NCI-H510A treated with DMSO at 0.1 percent for 48 hours (cell line): Measurements from ENCODE around the gene LARGE2.

Source experiments
- DNase-seq: peaks from one replicate; lab custom pipeline; 2025; lab: John Stamatoyannopoulos, UW

Gene LARGE2

DNA sequence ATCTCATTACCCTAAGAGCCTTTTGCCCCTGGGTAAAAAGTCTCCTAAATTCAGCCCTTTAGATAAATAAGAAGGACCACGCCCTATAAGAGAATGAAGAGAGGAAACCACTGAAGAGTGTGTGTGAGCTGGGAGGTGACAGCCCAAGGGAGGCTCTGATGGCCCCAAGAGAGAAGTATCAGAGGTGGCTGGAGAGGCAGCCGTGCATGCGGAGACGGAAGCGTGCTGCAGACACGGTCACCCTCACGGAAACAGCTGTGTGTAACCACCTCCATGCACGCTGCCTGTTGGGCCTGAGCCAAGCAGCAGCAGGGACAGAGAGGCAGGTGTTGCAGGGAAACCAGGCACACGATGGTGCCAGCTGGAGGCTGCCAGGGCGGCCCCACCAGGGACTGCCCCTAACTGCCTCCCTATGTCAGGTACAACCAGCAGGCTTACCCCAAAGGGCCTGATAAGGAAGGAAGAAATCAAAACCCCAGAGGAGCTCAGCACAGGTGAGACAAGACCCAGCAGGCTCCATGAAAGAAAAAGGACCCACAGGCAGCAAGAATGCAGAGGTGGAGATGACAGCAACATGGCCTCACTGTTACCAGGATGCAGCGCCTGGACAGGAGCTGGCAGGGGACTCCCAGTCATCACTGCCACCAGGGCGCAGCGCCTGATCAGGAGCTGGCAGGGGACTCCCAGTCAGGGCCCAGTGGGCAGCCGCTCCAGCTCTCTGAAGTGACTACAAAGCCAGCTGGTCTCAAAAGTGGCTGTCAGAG lies 7.8 kb downstream of the LARGE2 start:
- DNase-seq: peak; percentile 27

DNA sequence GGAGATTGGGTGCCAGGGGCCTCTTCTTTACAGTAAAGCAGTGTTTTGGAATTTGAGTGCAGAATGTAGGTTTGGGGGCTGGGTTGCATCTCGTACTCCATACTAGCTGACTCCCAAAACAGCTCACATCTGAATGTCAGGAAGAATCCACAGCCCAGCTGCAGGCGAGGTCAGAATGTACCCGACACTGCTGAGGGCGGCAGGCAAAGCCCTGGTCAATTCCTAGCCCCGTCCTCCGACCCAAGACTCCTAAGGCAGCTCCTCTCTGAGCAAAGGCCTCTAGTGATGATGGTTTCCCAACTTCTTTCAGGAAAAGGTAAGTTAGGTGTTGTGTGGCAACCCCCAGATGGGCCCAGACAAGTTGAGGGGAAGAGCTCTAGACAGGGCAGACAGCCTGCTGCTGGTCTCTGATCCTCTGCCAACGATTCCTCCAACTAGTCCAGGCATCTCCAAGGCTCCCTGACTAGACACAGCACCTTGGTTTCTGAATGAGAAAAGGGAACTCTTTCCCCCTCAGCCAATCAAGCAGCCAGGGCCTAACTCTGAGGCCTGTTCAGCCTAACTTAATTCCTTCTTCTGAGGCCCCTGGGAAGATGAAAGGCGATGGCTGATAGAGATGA lies 8.6 kb downstream of the LARGE2 start:
- no peak for DNase-seq

DNA sequence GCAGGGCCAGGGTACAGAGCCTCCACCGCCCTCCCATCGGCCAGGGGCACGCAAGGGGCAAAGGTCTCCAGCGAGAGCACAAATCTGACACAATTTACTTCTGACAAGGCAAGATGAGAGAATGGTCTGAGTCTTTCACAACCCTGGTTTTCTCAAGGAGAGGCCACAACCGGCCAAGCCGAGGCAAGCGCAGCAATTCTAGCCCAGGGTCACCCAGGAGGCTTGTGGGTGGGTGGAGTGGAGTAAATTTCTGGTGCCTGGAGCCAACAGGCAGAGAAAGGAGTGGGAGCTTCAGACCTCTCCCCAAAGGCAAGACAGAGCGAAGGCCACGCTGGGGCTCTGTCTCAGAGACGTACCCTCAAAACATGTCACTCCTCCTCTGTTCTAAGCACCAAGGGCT lies 9.3 kb downstream of the LARGE2 start:
- no peak for DNase-seq

DNA sequence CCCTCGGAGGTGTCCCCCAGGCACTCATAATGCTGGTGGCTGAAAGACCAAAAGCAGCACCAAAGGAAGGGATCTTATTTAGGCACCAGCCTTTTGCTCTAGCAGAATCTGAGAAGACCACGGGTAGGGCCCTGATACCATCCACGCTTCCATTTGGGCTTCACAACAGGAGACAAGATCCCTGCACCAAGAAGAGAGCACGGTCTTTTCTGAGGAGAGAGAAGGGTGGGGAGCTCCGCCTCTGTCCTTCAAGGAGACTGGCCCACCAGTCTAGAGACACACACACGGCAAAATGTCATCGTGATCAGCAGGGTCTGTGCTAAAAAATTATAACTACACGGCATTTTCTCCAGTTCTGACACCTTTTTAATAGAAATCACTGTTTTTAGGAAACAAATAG lies 9.8 kb downstream of the LARGE2 start:
- no peak for DNase-seq

DNA sequence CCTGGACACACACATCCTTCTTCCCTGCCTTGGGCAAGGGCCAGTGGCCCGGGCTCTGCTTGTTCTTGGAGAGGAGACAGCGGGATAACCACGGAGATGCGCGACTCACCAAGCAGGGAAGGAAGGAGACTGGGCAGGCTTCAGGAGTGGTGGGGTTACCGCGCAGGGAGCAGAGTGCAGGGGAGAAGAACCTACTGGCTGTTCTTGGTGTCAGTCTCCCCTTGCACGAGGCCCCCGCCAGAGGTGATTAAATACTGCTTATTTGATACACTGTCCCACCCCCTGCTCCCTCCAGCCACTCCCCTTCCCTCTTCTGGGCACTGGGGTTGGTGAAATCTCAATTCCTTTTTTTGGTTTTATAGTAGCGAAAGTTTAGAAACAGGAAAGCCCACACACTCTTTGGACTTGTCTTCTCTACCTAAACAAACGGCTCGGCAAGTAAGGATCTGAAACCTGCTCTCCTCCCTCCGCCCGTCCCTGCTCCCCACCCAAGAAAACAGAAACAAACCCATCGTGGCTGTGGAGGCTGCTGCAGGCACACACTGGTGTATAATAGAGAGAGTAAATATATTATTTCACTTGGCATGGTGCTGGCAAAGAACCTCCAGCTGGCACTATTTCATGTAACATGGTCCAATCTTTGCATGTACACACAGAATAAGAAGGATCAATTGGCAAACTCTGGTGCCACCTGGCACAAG lies 10.8 kb downstream of the LARGE2 start:
- DNase-seq: no peak

DNA sequence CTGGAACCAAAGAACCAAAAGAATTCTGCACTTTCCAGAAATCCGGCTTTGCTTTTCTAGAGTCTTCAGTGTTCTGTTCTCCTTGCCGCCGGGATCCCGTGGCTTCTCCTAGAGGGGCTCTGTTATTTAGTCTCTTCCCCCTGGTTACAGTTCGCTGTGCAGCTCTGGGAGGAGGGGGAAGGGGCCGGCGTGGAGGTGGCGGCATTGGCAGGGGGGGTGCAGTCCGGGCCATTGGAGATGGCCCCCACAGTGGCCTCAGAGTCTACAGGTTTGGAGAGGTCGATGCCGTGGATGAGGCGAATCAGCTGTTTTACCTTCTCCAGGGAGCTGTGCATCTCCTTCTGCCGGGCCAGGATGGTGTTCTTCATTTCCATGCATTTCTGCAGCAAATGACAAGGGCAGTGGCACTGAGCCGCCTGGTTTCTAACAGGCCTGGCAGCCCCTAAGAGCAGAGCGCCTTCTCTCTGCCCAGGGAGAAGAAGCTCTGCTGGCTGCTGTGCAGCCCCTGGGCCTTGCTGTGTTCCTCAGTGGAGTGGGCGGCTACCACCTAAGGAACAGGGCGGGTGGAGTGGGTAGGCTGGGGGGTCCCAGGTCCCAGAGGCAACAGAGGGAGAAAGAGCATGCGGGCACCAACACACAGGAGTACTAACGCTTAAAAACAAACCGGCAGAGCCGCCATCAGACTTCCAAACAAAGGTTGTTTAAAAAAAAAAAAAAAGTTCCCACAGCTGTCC lies 11.6 kb downstream of the LARGE2 start:
- no peak for DNase-seq

DNA sequence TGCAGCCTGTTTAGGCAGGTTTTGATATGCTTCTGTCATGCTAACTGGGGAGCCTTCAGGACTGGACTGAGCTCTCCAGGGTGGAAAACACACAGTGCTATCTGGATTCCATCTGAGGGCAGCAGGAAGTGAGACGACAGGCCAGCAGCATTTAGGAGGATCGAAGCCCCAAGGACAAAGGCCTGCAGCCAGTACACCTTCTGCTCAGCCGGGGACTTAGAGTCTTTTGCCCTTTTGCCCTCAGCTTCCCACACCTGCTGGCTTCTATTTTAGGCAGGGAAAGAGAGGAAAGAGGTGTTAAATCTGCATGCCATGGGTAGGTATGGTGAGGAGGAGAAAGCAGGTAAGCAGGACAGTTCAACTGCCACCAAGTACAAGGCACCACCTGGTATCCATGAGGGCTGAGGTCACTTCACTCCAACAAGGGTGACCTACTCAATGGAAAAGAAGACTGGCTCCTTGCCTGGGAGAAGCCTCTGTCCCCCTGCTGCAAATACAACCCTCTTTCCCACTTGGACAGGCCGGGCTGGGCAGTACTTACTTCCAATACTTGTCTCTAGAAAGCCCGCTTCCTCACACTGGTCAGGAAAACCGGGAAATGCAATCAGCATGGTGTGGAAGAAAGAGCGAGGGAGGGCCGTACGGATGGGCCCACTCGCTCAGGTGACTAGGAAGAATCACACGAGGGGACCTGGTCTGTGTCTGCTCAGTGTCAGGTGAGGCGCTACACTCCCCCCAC lies 12.3 kb downstream of the LARGE2 start:
- DNase-seq: no peak

DNA sequence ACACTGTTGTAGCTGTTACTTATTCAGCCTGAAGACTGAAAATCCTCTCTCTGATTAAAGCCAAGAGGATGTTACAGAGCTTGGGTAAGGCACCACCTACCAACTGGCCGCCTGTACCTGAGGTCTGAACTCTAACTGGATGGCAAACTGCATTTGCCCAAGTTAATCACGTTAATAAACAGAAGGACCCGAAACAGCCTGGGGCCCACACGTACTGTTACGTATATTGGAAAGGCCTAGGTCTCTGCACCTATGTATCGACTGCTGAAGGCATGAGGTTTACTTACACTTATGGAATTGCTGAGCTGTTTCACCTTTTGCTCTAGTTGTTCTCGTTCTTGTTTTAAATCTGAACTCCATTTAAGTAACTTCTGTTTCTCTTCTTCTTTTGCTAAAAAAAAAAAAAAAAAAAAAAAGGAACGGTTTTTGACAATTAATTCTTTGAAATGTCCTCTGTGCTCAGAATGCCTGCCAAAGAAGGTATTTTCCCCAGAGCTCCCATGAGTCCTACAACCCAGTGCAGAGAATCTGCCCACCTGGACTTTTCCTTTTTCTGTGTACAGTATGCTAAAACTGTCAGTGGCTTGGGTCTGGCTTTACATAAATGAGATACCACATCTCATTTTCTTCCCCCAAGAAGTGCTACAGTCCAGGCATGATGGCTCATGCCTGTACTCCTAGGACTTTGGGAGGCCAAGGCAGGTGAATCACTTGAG lies 13.1 kb downstream of the LARGE2 start:
- DNase-seq: no peak

DNA sequence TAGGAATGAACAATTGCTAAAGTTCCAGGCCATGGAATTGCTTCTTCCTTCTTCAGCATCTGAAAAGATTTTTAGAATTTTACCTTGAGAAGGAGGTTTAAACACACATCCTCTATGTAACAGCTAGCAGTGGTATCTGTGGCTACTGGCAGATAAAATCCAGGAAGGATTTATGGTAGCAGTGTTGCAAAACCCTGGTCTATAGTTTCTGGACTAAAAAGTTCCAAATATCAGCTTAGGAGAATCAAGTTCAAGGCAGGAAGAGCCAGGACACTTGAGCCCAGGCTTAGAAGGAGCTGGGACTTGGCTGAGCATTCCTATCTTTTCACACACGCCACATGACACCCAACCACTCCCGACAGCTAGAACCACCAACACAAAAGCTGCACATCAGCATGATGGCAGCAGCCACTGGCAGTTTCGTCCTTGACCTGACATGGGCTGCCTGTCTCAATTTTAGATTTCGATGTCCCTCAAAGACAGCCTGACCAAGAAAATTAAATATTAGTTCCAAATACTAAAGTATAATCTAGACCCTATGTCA lies 14.1 kb downstream of the LARGE2 start:
- DNase-seq: no peak

DNA sequence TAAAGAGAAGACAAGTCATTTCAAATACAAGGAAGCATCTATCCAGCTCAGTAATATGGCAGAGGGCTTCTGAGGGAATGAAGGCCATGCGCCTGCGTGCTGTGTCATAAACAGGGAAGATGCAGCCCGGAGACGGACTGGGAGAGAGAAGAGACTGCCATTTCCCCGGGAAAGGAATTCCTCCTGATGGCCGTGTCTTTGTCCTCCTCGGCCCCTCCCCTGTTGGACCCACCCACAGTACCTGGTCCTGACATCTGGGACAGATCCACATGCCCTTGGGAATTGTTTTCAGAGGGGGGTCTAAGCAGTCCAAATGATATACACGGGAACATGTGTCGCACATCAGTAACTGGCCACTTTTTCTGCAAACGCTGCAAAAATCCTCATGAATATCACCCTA lies 15.5 kb downstream of the LARGE2 start:
- DNase-seq: no peak

DNA sequence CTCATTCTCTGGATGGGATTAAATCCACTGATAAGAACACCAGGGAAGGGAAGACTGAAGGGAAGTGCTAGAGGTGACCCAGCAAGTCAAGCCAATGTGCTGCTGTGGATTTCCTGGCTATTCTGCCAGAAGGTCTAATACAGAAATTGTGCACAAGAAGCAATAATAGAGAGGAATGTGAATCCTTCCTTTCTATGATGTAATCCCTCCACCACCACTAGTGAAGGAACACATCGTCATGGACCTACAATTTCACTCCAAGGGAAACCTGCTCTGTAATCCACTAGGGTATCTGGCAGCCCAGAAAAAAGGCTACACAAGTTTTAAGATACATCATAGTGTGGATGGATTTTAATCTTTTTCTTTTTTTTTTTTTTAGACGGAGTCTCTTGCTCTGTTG lies 17.4 kb downstream of the LARGE2 start:
- no peak for DNase-seq

DNA sequence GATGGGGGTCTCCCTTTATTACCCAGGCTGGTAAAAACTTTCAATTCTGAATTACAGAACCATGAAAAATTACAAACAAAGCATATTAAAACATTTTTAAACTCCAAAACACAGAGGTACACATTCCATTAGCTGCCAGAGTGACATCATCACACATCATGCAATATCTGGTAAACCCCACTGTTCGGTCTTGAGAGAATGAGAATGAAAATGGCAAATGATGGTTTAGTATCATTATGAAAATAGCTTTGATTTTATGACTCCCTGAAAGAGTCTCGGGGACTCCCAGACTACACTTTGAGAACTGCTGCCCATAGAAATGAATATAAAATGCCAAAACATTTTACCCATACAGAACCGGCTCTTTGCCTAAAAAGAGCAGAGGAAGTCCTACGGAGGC lies 18.8 kb downstream of the LARGE2 start:
- no peak for DNase-seq

DNA sequence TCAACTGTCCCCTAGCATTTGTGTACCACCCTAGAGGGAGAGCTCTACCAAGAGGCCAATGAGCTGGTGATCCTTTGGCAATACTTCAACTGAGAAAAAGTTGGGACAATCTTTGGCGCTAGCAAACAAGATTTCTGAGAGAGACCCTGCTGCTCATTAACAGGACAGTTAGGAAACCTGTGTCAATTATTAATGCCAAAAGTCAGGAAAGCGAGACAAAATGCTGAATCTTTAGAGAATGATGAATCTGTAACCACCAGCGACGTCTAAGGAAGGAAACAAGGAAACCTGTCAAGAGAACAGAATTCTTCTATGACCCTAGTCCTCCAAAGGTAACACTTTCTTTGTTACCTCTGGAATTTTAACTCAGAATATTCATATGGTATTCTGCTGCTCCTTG lies 19.9 kb downstream of the LARGE2 start:
- no peak for DNase-seq

DNA sequence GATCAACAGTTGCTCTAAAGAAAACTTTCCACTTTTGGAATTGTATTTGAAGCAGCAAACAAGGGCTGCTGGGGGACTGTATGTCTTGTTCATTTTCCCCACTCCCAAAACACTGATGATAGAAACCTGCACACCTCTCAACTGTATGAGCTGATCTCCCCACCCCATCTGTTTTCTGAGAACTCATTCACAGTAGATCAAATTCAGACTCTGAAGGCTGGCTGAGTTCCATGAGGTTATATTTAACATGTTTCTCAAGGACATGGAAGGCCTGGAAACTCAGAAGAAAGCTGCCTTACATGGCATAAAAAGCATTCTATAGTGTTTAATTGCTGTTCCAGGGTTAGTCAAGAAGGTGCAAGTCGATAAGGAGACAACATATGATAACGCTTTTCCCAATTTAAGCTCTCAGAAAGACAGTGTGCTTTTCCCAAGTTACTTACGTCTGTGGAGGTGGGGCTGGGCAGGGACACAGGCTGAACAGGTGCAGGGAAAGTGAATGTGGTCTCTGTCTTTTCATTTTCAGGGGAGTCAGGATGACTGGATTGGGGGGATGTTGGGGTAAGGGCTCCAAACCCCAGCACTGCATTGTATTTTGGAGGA lies 23.0 kb downstream of the LARGE2 start:
- DNase-seq: no peak

DNA sequence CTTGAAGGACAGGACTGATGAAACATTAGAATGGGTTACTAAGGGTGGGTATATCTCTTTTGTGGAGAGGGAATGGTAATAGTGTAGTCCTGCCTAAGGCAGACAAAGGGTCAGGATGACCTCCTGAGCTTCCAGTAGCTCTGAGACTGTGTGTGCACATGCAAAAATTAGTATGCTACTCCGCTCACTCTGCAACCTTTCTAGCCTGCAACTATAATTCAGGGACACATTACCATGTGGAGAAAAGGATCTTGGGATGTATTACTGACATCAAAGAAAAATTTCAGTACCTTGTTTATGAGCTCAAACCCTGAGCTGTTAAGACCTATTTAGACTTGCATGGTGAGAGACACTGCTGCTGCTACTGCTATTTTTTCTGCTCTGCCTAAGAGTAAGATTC lies 25.4 kb downstream of the LARGE2 start:
- no peak for DNase-seq

DNA sequence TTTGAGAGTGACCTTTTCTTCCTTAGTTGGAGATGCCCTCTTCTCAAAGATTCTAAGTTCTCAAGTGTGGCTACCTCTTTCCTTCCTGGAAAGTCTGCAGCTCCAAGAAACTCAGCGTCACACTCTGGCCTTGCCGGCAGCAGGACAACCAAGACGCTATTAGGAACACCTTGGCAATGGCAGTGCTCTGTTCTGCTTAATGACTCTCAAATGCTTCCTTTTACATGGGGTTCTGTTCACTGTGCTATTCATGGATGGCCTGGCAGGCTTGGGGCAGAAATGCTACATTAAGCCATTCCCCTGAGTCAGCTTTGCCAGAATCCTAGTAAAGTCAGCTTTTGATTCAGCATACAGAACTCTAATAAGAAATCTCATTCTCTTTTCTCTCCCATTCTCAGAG lies 25.9 kb downstream of the LARGE2 start:
- DNase-seq: no peak

DNA sequence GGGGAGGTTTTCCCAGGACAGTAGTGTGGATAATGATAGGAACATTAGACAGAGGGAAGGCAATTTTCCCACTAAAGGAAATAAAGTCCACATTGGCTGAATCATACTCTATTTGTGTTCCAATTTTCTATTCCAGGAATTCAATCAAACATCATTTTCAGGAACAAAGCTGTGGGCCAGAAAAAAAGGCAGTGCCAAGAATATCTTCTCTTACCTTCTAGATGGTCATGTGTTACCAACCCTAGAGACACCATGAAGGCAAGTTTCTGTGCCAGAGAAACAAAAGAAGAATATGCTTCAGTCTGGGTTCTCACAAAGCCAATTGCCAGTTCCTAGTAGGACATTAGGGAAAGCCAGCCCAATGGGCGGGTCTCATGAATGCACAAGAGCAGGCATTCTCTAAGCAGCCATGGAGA lies 27.5 kb downstream of the LARGE2 start:
- no peak for DNase-seq

DNA sequence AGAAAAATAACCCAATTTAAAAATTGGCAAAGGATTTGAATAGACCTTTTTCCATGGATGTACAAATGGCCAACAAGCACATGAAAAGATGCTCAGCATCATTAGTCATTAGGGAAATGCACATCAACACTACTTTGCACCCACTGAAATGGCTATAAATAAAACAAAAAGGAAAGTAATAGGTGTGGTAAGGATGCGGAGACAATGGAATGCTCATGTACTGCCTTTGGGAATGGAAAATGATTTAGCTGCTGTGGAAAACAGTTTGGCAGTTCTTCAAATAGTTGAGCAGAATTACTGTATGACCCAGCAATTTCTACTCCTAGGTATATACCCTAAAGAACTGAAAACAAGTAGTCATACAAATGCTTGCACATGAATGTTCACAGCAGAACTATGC lies 37.4 kb downstream of the LARGE2 start:
- no peak for DNase-seq

DNA sequence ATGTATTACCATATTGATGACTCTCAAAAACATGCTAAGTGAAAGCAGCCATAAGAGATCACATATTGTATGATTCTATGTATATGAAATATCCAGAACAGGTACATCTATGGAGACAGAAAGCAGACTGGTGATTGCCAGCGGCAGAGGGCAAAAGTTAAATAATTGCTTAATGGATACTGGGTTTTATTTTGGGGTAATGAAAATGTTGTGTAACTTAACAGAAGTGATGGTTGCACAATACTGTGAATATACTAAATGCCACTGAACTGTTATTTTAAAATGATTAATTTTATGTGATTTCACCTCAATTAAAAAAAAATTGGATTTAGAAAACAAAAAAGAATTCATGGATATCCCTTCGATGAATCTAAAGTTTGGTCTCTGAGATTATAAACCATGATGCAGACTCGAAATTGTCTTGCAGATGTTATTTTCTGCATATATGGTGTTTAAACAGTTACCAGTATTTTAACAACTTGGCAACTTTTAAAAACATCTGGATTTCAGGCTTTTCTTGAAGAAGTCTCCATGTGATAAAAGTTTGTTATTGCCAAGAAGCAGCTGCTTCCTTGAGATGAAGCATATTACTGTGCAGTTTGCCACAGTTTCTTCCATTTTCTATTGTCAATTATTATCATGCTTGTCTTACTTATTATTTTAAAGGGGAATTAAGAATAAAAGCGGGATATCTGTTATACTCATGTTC lies 38.1 kb downstream of the LARGE2 start:
- no peak for DNase-seq

DNA sequence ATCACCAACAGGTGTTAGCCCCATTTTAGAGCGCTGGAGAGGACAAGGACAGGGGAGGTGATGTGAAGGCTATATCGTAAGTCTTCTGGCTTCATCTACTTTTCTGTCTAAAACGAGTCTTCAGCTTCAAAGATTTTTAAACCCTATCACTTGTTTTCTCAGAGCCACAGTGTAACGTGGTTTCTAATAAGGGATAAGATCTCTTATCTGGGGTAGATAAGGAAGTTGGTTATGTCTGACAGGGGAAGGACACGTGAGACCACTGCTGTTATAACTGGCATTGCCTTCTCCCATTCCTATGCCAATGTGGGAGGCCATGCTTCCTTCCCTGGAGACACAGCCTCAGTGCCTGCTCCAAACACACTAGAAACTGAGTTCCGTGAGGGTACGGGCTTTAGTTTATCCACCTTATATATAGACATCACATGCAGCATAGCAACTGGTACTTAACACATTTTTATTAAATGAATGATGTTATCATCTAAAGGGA lies 39.3 kb downstream of the LARGE2 start:
- DNase-seq: no peak
